AG09319 (cell line): ENCODE results near the gene STK39.

Source experiments
- DNase-seq: peaks from one replicate; pipeline ENCODE4 v3.0.0-alpha.2; 2010; ENCODE audit warnings: low read depth; ENCODE audit errors: extremely low read depth
- CTCF ChIP-seq: IDR thresholded peaks from 2 replicates; pipeline ENCODE4 v1.5.1; 2011; ENCODE audit warnings: low read depth, mild to moderate bottlenecking, inconsistent platforms, low read length, moderate library complexity

The STK39 gene

GRCh38 chr2:168207851-168208250 lies 39.5 kb downstream of the STK39 start:
- TF ChIP-seq CTCF = no peak
- no peak for DNase-seq

GRCh38 chr2:168203762-168204693 lies 43.4 kb downstream of the STK39 start:
- no peak for TF ChIP-seq CTCF

GRCh38 chr2:168201584-168202116 lies 45.7 kb downstream of the STK39 start:
- no peak for DNase-seq
- no peak for TF ChIP-seq CTCF

More at GRCh38 chr2:168203762-168204693, 43.4 kb downstream of the STK39 start:
- no peak for DNase-seq

GRCh38 chr2:168200930-168201583 lies 46.3 kb downstream of the STK39 start:
- no peak for TF ChIP-seq CTCF
- no peak for DNase-seq

GRCh38 chr2:168198476-168199207 lies 48.8 kb downstream of the STK39 start:
- peak; percentile 23 for DNase-seq
- TF ChIP-seq CTCF = no peak

GRCh38 chr2:168196764-168197180 lies 50.6 kb downstream of the STK39 start:
- no peak for DNase-seq
- TF ChIP-seq CTCF = no peak
